OCI-LY1 (cell line): ENCODE measurements around the gene GALNT2.
A peak's percentile ranks its signal among the peaks of the same experiment; 100 is the strongest.

ENCODE experiments used
- H2AFZ ChIP-seq: fragments of 200-600 bp; sonication (generic), shearing (Covaris generic); 2 replicates; pipeline ENCODE4 v1.6.0; 2014; ENCODE audit warnings: antibody characterized with exemption, mild to moderate bottlenecking, low read length
- H3F3A ChIP-seq: fragments of 200-600 bp; sonication (generic), shearing (Covaris generic); 2 replicates; pipeline ENCODE4 v1.6.0; 2014; ENCODE audit warnings: mild to moderate bottlenecking, antibody characterized with exemption, low read length, moderate library complexity; ENCODE audit not compliant: insufficient read depth
- H3K27ac ChIP-seq: fragments of 200-600 bp; sonication (generic); 2 replicates; pipeline ENCODE4 v1.5.1; 2014; ENCODE audit warnings: low read length, mixed run types, mild to moderate bottlenecking, low read depth; ENCODE audit not compliant: poor library complexity, severe bottlenecking
- H3K27me3 ChIP-seq: fragments of 200-600 bp; sonication (generic); 2 replicates; pipeline ENCODE4 v1.6.0; 2014; ENCODE audit warnings: antibody characterized with exemption, mild to moderate bottlenecking, low read length, moderate library complexity; ENCODE audit not compliant: insufficient read depth
- H3K36me3 ChIP-seq: fragments of 200-600 bp; sonication (generic); 2 replicates; pipeline ENCODE4 v1.6.1; 2014; ENCODE audit warnings: mild to moderate bottlenecking, antibody characterized with exemption, low read length, moderate library complexity, mixed read lengths; ENCODE audit not compliant: insufficient read depth
- H3K4me1 ChIP-seq: fragments of 200-600 bp; sonication (generic); 2 replicates; pipeline ENCODE4 v1.5.1; 2014; ENCODE audit warnings: mild to moderate bottlenecking, low read length, moderate library complexity; ENCODE audit not compliant: insufficient read depth, severe bottlenecking
- H3K4me2 ChIP-seq: fragments of 200-600 bp; sonication (generic), shearing (Covaris generic); 2 replicates; pipeline ENCODE4 v1.6.1; 2014; ENCODE audit warnings: low read length
- H3K4me3 ChIP-seq: fragments of 200-600 bp; sonication (generic); 2 replicates; pipeline ENCODE4 v1.5.1; 2014; ENCODE audit warnings: low read length, low read depth, mild to moderate bottlenecking, mixed read lengths; ENCODE audit not compliant: poor library complexity, severe bottlenecking
- H3K79me2 ChIP-seq: fragments of 200-600 bp; shearing (Covaris generic); 2 replicates; pipeline ENCODE4 v1.6.1; 2016; ENCODE audit warnings: mixed run types, low read length, mixed read lengths; ENCODE audit not compliant: insufficient read depth
- H3K9ac ChIP-seq: fragments of 200-600 bp; sonication (generic), shearing (Covaris generic); 2 replicates; pipeline ENCODE4 v1.6.1; 2014; ENCODE audit warnings: mild to moderate bottlenecking, low read length, mixed read lengths
- H3K9me2 ChIP-seq: fragments of 200-600 bp; sonication (generic), shearing (Covaris generic); 2 replicates; pipeline ENCODE4 v1.6.1; 2014; ENCODE audit warnings: low read depth, mild to moderate bottlenecking, low read length, mixed read lengths
- H3K9me3 ChIP-seq: fragments of 200-600 bp; shearing (Covaris generic); 2 replicates; pipeline ENCODE4 v1.6.1; 2014; ENCODE audit warnings: low read length, mixed read lengths
- H4K20me1 ChIP-seq: fragments of 200-600 bp; sonication (generic), shearing (Covaris generic); 2 replicates; pipeline ENCODE4 v1.6.0; 2016; ENCODE audit warnings: mild to moderate bottlenecking, low read length; ENCODE audit not compliant: insufficient read depth
- CTCF ChIP-seq: fragments of 200-600 bp; sonication (generic), shearing (Covaris generic); IDR thresholded peaks from 2 replicates; pipeline ENCODE4 v1.5.1; 2017; ENCODE audit warnings: mild to moderate bottlenecking, antibody characterized with exemption, low read length, moderate library complexity, mixed read lengths
- EZH2 ChIP-seq: fragments of 200-600 bp; sonication (generic), shearing (Covaris generic); IDR thresholded peaks from 2 replicates; pipeline ENCODE4 v1.8.0; 2017; ENCODE audit warnings: borderline replicate concordance, mixed run types, mild to moderate bottlenecking, antibody characterized with exemption, low read length, moderate library complexity, mixed read lengths

Gene GALNT2

GRCh38 chr1:230066466-230067404, at the start of gene GALNT2:
Gene GALNT2, plus strand, starts transcription at chr1:230067238. Its CDS starts 43 bp downstream, at chr1:230067281.
- Histone ChIP-seq H4K20me1 (no peaks in the 10 kb centered on the region), H3K4me1 (peaks cover 44% of the 10 kb centered on the region), H2AFZ (peak within 1 kb of the TSS; percentile 32; the same call in 1 of the 2 replicates), H3K4me2 (peak within 1 kb of the TSS; percentile 89), H3K27ac (peak within 1 kb of the TSS; percentile 74), H3K79me2 (peaks cover 35% of the 10 kb centered on the region), H3K9me2 (no peaks in the 10 kb centered on the region), H3K9me3 (peaks cover 10% of the 10 kb centered on the region; the same call in 1 of the 2 replicates), H3F3A (no peaks in the 10 kb centered on the region), H3K4me3 (peak within 1 kb of the TSS; percentile 88), H3K27me3 (no peaks in the 10 kb centered on the region), H3K9ac (peak within 1 kb of the TSS; percentile 95), H3K36me3 (no peaks in the 10 kb centered on the region)
- TF ChIP-seq EZH2, result no peak
- no peak for TF ChIP-seq CTCF

- Histone ChIP-seq H3K27ac (no peak overlapping the region), H2AFZ (no peak overlapping the region), H3K27me3 (peaks cover 10% of the 10 kb centered on the region; the same call in 1 of the 2 replicates), H3K4me3 (no peak overlapping the region), H3K9me3 (no peaks in the 10 kb centered on the region), H3K9me2 (no peaks in the 10 kb centered on the region), H3K4me1 (no peaks in the 10 kb centered on the region), H3K4me2 (no peak overlapping the region), H3K9ac (no peak overlapping the region), H3K79me2 (no peaks in the 10 kb centered on the region), H3K36me3 (no peaks in the 10 kb centered on the region), H4K20me1 (no peaks in the 10 kb centered on the region), H3F3A (no peaks in the 10 kb centered on the region)
- no peak for TF ChIP-seq EZH2
- TF ChIP-seq CTCF, result no peak
Observed at GRCh38 chr1:230020451-230020850, 46.6 kb upstream of the GALNT2 start.

GRCh38 chr1:230022666-230023380, 44.2 kb upstream of the GALNT2 start:
- Histone ChIP-seq H3K4me2 (no peak overlapping the region), H4K20me1 (no peaks in the 10 kb centered on the region), H3K4me3 (no peak overlapping the region), H3K9me2 (no peaks in the 10 kb centered on the region), H3K4me1 (no peaks in the 10 kb centered on the region), H3K9me3 (peaks cover 5% of the 10 kb centered on the region; the same call in 1 of the 2 replicates), H3K36me3 (no peaks in the 10 kb centered on the region; the same call in 1 of the 2 replicates), H3K27me3 (peaks cover 15% of the 10 kb centered on the region; the same call in 1 of the 2 replicates), H2AFZ (no peak overlapping the region), H3K27ac (no peak overlapping the region), H3K9ac (no peak overlapping the region), H3F3A (no peaks in the 10 kb centered on the region), H3K79me2 (no peaks in the 10 kb centered on the region)
- TF ChIP-seq EZH2 (no peak), CTCF (no peak)
